Osteocyte (in vitro differentiated cells): ENCODE data around the gene ABRACL. TPM values are rescaled to one million over a fixed set of nuclear protein-coding genes. Genes with fewer than 3 reads are reported as not detected.

Experiments used
- DNase-seq: peaks from one replicate; pipeline ENCODE4 v3.0.0; 2021; ENCODE audit warnings: mixed read lengths; ENCODE audit not compliant: unreplicated experiment; ENCODE audit errors: extremely low spot score
- H3K27ac Mint-ChIP-seq: one replicate; pipeline ENCODE4 v1.8.0; 2021; ENCODE audit warnings: mild to moderate bottlenecking, mixed read lengths; ENCODE audit not compliant: unreplicated experiment
- H3K27me3 Mint-ChIP-seq: one replicate; pipeline ENCODE4 v1.8.0; 2021; ENCODE audit warnings: mixed read lengths; ENCODE audit not compliant: unreplicated experiment
- H3K36me3 Mint-ChIP-seq: one replicate; pipeline ENCODE4 v1.8.0; 2021; ENCODE audit warnings: mixed read lengths; ENCODE audit not compliant: unreplicated experiment
- H3K4me1 Mint-ChIP-seq: one replicate; pipeline ENCODE4 v1.8.0; 2021; ENCODE audit warnings: mixed read lengths; ENCODE audit not compliant: unreplicated experiment
- H3K4me3 Mint-ChIP-seq: one replicate; pipeline ENCODE4 v1.8.0; 2021; ENCODE audit warnings: mild to moderate bottlenecking, moderate library complexity, mixed read lengths; ENCODE audit not compliant: unreplicated experiment
- H3K9me3 Mint-ChIP-seq: one replicate; pipeline ENCODE4 v1.8.0; 2021; ENCODE audit warnings: mixed read lengths; ENCODE audit not compliant: unreplicated experiment
- total RNA-seq: library from RNA; stranded (reverse); gene quantifications from 2 replicates; pipeline ENCODE4 v1.2.1, GENCODE V29; 2021
- TF ChIP-seq, protein P1 (sequence below): fragments of 200-600 bp; sonication (generic); IDR thresholded peaks from 2 replicates; pipeline ENCODE4 v1.5.0; 2021; ENCODE audit warnings: antibody characterized with exemption, mild to moderate bottlenecking, moderate library complexity

ABRACL gene
- total RNA-seq, 1 donor from 2014 or later: 16.9 TPM

DNA sequence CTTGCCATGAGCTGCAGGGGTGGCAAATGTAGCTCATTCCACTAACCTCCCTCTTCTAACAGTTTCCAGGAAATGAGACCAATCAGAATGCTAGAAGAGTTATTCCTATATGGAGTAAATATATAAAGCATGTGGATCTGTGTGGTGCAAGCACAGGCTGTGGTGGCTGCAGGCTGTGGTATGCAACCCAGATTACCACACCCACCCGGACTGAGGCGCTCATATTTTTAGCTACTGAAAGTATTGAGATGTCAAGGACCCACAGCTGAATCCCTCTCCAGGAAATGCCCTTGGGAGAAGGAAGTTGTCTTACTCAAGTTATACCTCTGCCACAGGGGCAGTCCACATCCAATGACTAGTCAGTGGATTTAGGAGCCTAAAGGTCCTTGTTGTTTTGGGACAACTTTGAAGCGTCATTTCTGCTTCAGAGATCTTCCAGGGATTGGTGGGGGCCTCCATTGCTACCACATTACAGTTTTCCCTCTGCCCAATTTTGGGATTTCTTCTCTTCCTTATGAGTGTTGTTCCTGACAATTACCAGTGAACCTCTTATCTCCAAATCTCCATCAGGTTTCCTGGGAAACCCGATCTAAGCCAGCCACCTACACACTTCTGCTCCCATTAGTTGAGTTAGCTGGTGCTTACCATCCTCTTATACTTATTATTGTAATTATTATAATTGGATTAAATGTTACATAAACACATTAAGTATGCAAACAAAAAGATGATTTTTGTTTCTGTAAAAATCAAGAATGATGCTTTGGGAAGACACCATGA is 28.4 kb upstream of the ABRACL start:
- peaks cover 4% of the 10 kb centered on the region for H3K27me3 Mint-ChIP-seq
- H3K4me3 Mint-ChIP-seq: no peak overlapping the region
- peaks cover 17% of the 10 kb centered on the region for H3K4me1 Mint-ChIP-seq
- H3K36me3 Mint-ChIP-seq: no peaks in the 10 kb centered on the region
- no peaks in the 10 kb centered on the region for H3K9me3 Mint-ChIP-seq
- no peak overlapping the region for H3K27ac Mint-ChIP-seq
- TF ChIP-seq, protein P1, sequence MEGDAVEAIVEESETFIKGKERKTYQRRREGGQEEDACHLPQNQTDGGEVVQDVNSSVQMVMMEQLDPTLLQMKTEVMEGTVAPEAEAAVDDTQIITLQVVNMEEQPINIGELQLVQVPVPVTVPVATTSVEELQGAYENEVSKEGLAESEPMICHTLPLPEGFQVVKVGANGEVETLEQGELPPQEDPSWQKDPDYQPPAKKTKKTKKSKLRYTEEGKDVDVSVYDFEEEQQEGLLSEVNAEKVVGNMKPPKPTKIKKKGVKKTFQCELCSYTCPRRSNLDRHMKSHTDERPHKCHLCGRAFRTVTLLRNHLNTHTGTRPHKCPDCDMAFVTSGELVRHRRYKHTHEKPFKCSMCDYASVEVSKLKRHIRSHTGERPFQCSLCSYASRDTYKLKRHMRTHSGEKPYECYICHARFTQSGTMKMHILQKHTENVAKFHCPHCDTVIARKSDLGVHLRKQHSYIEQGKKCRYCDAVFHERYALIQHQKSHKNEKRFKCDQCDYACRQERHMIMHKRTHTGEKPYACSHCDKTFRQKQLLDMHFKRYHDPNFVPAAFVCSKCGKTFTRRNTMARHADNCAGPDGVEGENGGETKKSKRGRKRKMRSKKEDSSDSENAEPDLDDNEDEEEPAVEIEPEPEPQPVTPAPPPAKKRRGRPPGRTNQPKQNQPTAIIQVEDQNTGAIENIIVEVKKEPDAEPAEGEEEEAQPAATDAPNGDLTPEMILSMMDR: no peak
- no peak for DNase-seq

DNA sequence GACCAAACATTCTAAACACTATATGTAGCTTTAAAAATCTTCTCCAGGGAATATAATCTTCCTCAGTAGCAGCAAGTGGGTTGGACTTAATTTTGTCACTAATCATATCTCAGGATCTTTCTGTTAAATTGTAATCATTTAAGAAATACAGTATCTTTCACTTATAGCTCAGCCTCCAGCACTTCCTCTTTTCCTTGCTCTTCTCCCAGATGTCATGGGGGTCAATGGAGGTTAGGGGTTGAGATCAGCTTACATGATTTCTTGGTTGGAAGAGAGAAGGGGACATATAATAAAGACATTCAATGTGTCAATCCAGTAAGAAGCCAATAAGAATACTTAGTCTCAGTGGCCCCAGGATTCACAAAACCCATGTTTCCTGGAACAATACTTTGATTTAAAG is 24.8 kb upstream of the ABRACL start:
- no peak for DNase-seq
- H3K4me3 Mint-ChIP-seq: no peak overlapping the region
- TF ChIP-seq, protein P1: no peak

GRCh38 chr6:139006477-139006876 is 22.1 kb upstream of the ABRACL start:
- H3K4me1 Mint-ChIP-seq: no peaks in the 10 kb centered on the region
- no peak overlapping the region for H3K27ac Mint-ChIP-seq
- H3K9me3 Mint-ChIP-seq: no peaks in the 10 kb centered on the region
- no peak overlapping the region for H3K4me3 Mint-ChIP-seq
- DNase-seq: no peak
- peaks cover 6% of the 10 kb centered on the region for H3K27me3 Mint-ChIP-seq
- H3K36me3 Mint-ChIP-seq: no peaks in the 10 kb centered on the region
- TF ChIP-seq, protein P1: no peak

More for the DNA sequence above, 24.8 kb upstream of the ABRACL start:
- H3K27me3 Mint-ChIP-seq: peaks cover 6% of the 10 kb centered on the region
- H3K27ac Mint-ChIP-seq: no peak overlapping the region
- H3K4me1 Mint-ChIP-seq: peaks cover 5% of the 10 kb centered on the region
- H3K9me3 Mint-ChIP-seq: no peaks in the 10 kb centered on the region
- H3K36me3 Mint-ChIP-seq: no peaks in the 10 kb centered on the region

DNA sequence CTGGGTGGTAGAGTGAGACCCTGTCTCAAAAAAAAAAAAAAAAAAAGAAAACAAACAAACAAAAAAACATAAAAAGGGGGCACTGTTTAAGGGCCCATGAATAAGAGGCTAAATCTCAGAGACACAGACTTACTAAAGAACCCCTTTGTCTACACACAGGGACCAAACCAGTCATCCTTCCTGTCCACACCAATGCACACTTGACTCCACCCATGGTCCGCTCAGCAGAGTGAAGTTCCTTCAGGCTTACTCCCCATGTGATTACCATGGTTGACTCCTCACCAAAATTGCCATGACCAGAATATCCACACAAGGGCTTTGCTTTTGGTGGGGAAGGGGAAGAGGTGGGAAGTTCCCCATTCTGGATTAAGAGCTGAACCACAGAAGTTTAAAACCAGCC is 21.1 kb upstream of the ABRACL start:
- Mint-ChIP-seq H3K9me3 (no peaks in the 10 kb centered on the region), H3K4me3 (no peak overlapping the region), H3K27ac (no peak overlapping the region), H3K27me3 (peaks cover 6% of the 10 kb centered on the region), H3K4me1 (no peaks in the 10 kb centered on the region), H3K36me3 (no peaks in the 10 kb centered on the region)
- TF ChIP-seq, protein P1: no peak
- no peak for DNase-seq

DNA sequence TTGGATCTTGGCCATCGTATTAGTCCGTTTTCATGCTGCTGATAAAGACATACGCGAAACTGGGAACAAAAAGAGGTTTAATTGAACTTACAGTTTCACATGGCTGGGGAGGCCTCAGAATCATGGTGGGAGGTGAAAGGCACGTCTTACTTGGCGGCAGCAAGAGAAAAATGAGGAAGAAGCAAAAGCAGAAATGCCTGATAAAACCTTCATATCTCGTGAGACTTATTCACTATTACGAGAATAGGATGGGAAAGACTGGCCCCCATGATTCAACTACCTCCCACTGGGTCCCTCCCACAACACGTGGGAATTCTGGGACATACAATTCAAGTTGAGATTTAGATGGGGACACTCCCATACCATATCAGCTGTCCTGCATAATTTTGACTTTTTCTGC is 20.4 kb upstream of the ABRACL start:
- Mint-ChIP-seq H3K9me3 (no peaks in the 10 kb centered on the region), H3K27me3 (peaks cover 11% of the 10 kb centered on the region), H3K27ac (no peak overlapping the region), H3K36me3 (no peaks in the 10 kb centered on the region), H3K4me3 (no peak overlapping the region), H3K4me1 (no peaks in the 10 kb centered on the region)
- DNase-seq: no peak
- TF ChIP-seq, protein P1: no peak
